Endothelial cell of umbilical vein (primary cell): ENCODE data around the gene SORCS2. TPM values are rescaled to one million over a fixed set of nuclear protein-coding genes. Genes with fewer than 3 reads are reported as not detected.

Source experiments
- BruUV-seq: library from RNA; stranded (reverse); fragments of 400-500 nt; replicated peaks from 2 replicates; lab custom pipeline; 2021; lab: Mats Ljungman, UMichigan
- CTCF ChIA-PET: fragments of 300-600, 350-600 bp; sonication (Branson Sonifier 250); formaldehyde crosslinking; loops from one replicate; lab custom pipeline; 2021; ENCODE audit warnings: antibody characterized with exemption, inconsistent platforms; lab: Charles Lee
- POLR2A ChIA-PET: fragments of 300-600, 350-600 bp; sonication (Branson Sonifier 250); formaldehyde crosslinking; loops from one replicate; lab custom pipeline; 2021; ENCODE audit warnings: antibody characterized with exemption, inconsistent platforms; lab: Charles Lee
- DNase-seq: peaks from one replicate; pipeline ENCODE4 v3.0.0-alpha.2; 2011; ENCODE audit warnings: low read depth, low spot score
- FAIRE-seq: peaks from 2 replicates; lab custom pipeline; 2011; peaks lifted over from hg19 to GRCh38; lab: Jason Lieb, UNC
- H2AFZ ChIP-seq: 2 replicates; pipeline ENCODE4 v1.6.0; 2012; ENCODE audit warnings: low read depth, low read length, control low read depth, inconsistent platforms
- H3K27ac ChIP-seq: 2 replicates; pipeline ENCODE4 v1.5.1; 2011; ENCODE audit warnings: low read depth, mild to moderate bottlenecking, control low read depth, low read length, moderate library complexity; ENCODE audit not compliant: insufficient read depth
- H3K27me3 ChIP-seq, 2 experiments: 2 replicates each; pipeline versions ENCODE4 v1.6.0 to v1.6.1; 2011; ENCODE audit warnings: low read length in 2 of 2, mixed read lengths in 1 of 2; ENCODE audit not compliant: control insufficient read depth in 2 of 2, insufficient read depth in 2 of 2
- H3K36me3 ChIP-seq, 2 experiments: 2 replicates in 1 of 2; 3 replicates in 1 of 2; pipeline ENCODE4 v1.5.1; 2011; ENCODE audit warnings: low read length in 2 of 2, mild to moderate bottlenecking in 1 of 2, moderate library complexity in 1 of 2; ENCODE audit not compliant: control insufficient read depth in 2 of 2, insufficient read depth in 2 of 2; ENCODE audit errors: extremely low read depth in 1 of 2
- H3K4me1 ChIP-seq: 3 replicates; pipeline ENCODE4 v1.5.1; 2011; ENCODE audit warnings: mild to moderate bottlenecking, low read length; ENCODE audit not compliant: control insufficient read depth, insufficient read depth; ENCODE audit errors: extremely low read depth
- H3K4me2 ChIP-seq: 2 replicates; pipeline ENCODE4 v1.6.1; 2011; ENCODE audit warnings: low read length, control low read depth, mixed read lengths; ENCODE audit not compliant: insufficient read depth
- H3K4me3 ChIP-seq, 3 experiments: fragments of 200-600 bp in 1 of 3; sonication (generic), shearing (Covaris generic) in 1 of 3; replicated peaks in 1 of 3; 2 replicates each; pipeline ENCODE4 v1.5.1; 2011 to 2016; ENCODE audit warnings: control low read depth in 3 of 3, low read length in 3 of 3, mild to moderate bottlenecking in 2 of 3, inconsistent platforms in 1 of 3, low read depth in 1 of 3, moderate library complexity in 1 of 3; ENCODE audit not compliant: insufficient read depth in 1 of 3
- H3K79me2 ChIP-seq: 2 replicates; pipeline ENCODE4 v1.6.0; 2012; ENCODE audit warnings: low read length, inconsistent platforms; ENCODE audit not compliant: control insufficient read depth, insufficient read depth
- H3K9ac ChIP-seq: replicated peaks from 2 replicates; pipeline ENCODE3; 2011; ENCODE audit warnings: low read length, control low read depth; ENCODE audit not compliant: insufficient read depth; ENCODE audit errors: extremely low read depth
- H3K9me1 ChIP-seq: replicated peaks from 3 replicates; pipeline ENCODE4 v1.6.0; 2011; ENCODE audit warnings: mild to moderate bottlenecking, low read length; ENCODE audit not compliant: control insufficient read depth, insufficient read depth; ENCODE audit errors: extremely low read depth
- H3K9me3 ChIP-seq: replicated peaks from 2 replicates; pipeline ENCODE4 v1.5.1; 2012; ENCODE audit warnings: low read length, inconsistent platforms; ENCODE audit not compliant: control insufficient read depth, insufficient read depth
- H4K20me1 ChIP-seq: replicated peaks from 2 replicates; pipeline ENCODE3; 2011; ENCODE audit warnings: mild to moderate bottlenecking, low read length; ENCODE audit not compliant: control insufficient read depth, insufficient read depth; ENCODE audit errors: extremely low read depth
- CTCF ChIP-seq, 2 donors: IDR thresholded peaks; 1 replicate in 1 of 2; 2 replicates in 1 of 2; pipeline ENCODE4 v1.5.1; 2011; ENCODE audit warnings: low read length in 2 of 2, mild to moderate bottlenecking in 2 of 2, moderate library complexity in 2 of 2, control low read depth in 1 of 2, inconsistent platforms in 1 of 2, low read depth in 1 of 2; ENCODE audit not compliant: insufficient read depth in 1 of 2; ENCODE audit errors: extremely low read depth in 1 of 2
- EZH2 ChIP-seq: IDR thresholded peaks from 2 replicates; pipeline ENCODE4 v1.6.1; 2012; ENCODE audit warnings: borderline replicate concordance, low read depth, mild to moderate bottlenecking, moderate library complexity, low read length, inconsistent platforms; ENCODE audit not compliant: severe bottlenecking
- FOS ChIP-seq: IDR thresholded peaks from 2 replicates; pipeline ENCODE4 v1.6.1; 2011; ENCODE audit warnings: mild to moderate bottlenecking, low read length, moderate library complexity, borderline replicate concordance; ENCODE audit not compliant: insufficient read depth
- GATA2 ChIP-seq: IDR thresholded peaks from 2 replicates; pipeline ENCODE4 v1.7.0; 2011; ENCODE audit warnings: low read depth, mild to moderate bottlenecking, moderate library complexity, mixed read lengths, low read length; ENCODE audit not compliant: insufficient read length, insufficient read depth
- JUN ChIP-seq: IDR thresholded peaks from 2 replicates; pipeline ENCODE4 v1.6.1; 2011; ENCODE audit warnings: borderline replicate concordance, low read depth; ENCODE audit not compliant: insufficient read length, insufficient read depth
- MAX ChIP-seq: IDR thresholded peaks from 2 replicates; pipeline ENCODE4 v1.6.1; 2011; ENCODE audit not compliant: insufficient read depth, insufficient read length
- MYC ChIP-seq: IDR thresholded peaks from one replicate; pipeline ENCODE4 v1.6.1; 2011; ENCODE audit warnings: mild to moderate bottlenecking, low read depth, low read length
- POLR2A ChIP-seq: IDR thresholded peaks from 2 replicates; pipeline ENCODE4 v1.6.1; 2012; ENCODE audit warnings: low read depth, mild to moderate bottlenecking, control low read depth, low read length
- POLR2AphosphoS5 ChIP-seq: IDR thresholded peaks from 2 replicates; pipeline ENCODE4 v1.6.1; 2012; ENCODE audit warnings: low read depth, mild to moderate bottlenecking, control low read depth, low read length, moderate library complexity; ENCODE audit not compliant: insufficient read depth
- dilution Hi-C: fragments of 300-500 bp; cut with MboI; formaldehyde crosslinking; loops from one replicate; pipeline ENCODE4 v1.15.0; 2019; ENCODE audit warnings: low sequenced_read_pairs; ENCODE audit not compliant: extremely low pct_ligation_motif_present
- intact Hi-C: fragments of 100-400 bp; cut with micrococcal nuclease; formaldehyde crosslinking; loops from one replicate; pipeline ENCODE4 v1.10.0; 2022
- polyA plus RNA-seq, 4 experiments: library from polyadenylated mRNA; depleted of rRNA in 3 of 4; stranded (reverse) in 3 of 4; unstranded in 1 of 4; fragments of >200 nt; gene quantifications; 2 replicates each; pipeline versions ENCODE4 v1.2.1 to v1.2.3, GENCODE V29; 2011 to 2012; ENCODE audit warnings: missing spikeins in 1 of 4
- total RNA-seq: library from RNA; stranded (reverse); gene quantifications from 2 replicates; pipeline ENCODE4 v1.2.3, GENCODE V29; 2021

Gene SORCS2
- total and polyA plus RNA-seq, 2 donors (not counting 3 experiments of a cell fraction or from before 2014, with no cell fraction given), result not detected

- no peaks in the 10 kb centered on the region for H4K20me1 ChIP-seq
- H3K4me3 ChIP-seq, result no peak overlapping the region
- no peak overlapping the region for H3K27ac ChIP-seq
- BruUV-seq, result no TSS peak
- no peaks in the 10 kb centered on the region for H3K27me3 ChIP-seq
- H2AFZ ChIP-seq, result no peak overlapping the region
- H3K9me3 ChIP-seq, result no peaks in the 10 kb centered on the region
- CTCF ChIA-PET, result no interaction called here
- POLR2A ChIA-PET, result no interaction called here
- dilution Hi-C loops, result no loop called here
- H3K36me3 ChIP-seq, result no peaks in the 10 kb centered on the region
- intact Hi-C loops, result no loop called here
- no peak overlapping the region for H3K9ac ChIP-seq
- TF ChIP-seq MYC, result no peak
- TF ChIP-seq JUN, result no peak
- no peak for TF ChIP-seq GATA2
- no peak for TF ChIP-seq POLR2AphosphoS5
- no peak for TF ChIP-seq MAX
- no peak for TF ChIP-seq POLR2A
- TF ChIP-seq EZH2, result no peak
- TF ChIP-seq CTCF (IDR thresholded peaks at IDR 0.05; ENCODE audit: extremely low read depth in 1 of 2, insufficient read depth in 1 of 2, low read depth in 1 of 2, low read length in 2 of 2), result no peak
- no peak for TF ChIP-seq FOS
- H3K79me2 ChIP-seq, result no peaks in the 10 kb centered on the region
- H3K4me2 ChIP-seq, result no peak overlapping the region
- H3K9me1 ChIP-seq, result no peaks in the 10 kb centered on the region
- DNase-seq (no peak), FAIRE-seq (no peak)
- no peaks in the 10 kb centered on the region for H3K4me1 ChIP-seq
Measured at GRCh38 chr4:7429069-7429416, 236.7 kb downstream of the SORCS2 start.
